Measurements from ENCODE around the gene CHTF8. TPM values are rescaled to one million over a fixed set of nuclear protein-coding genes. Genes with fewer than 3 reads are reported as not detected.

The CHTF8 gene
- total and polyA plus RNA-seq, 2 experiments from 2014 or later, result 56.7 to 69.9 TPM

GRCh38 chr16:69094501-69094900, 37.9 kb downstream of the CHTF8 start:
- Histone ChIP-seq H3K9ac (no peak overlapping the region), H3K4me2 (ENCODE audit: unreplicated experiment) (no peak overlapping the region), H3F3A (ENCODE audit: insufficient read depth) (no peaks in the 10 kb centered on the region), H3K27me3 (replicated peaks; ENCODE audit: insufficient read depth) (no peaks in the 10 kb centered on the region), H3K79me2 (ENCODE audit: insufficient read depth) (no peaks in the 10 kb centered on the region), H3K36me3 (ENCODE audit: low read depth) (no peaks in the 10 kb centered on the region), H3K4me1 (ENCODE audit: insufficient read depth) (no peaks in the 10 kb centered on the region), H3K4me3 (no peak overlapping the region), H2AFZ (no peak overlapping the region), H3K27ac (no peak overlapping the region), H4K20me1 (ENCODE audit: insufficient read depth) (no peaks in the 10 kb centered on the region), H3K9me3 (ENCODE audit: low read depth) (no peaks in the 10 kb centered on the region), H3K9me2 (ENCODE audit: insufficient read depth) (no peaks in the 10 kb centered on the region)
- TF ChIP-seq EZH2phosphoT487 (IDR thresholded peaks at IDR 0.05; ENCODE audit: insufficient read depth, low read depth) (no peak), EZH2 (IDR thresholded peaks at IDR 0.05; ENCODE audit: insufficient read depth, poor library complexity, severe bottlenecking) (no peak)
- 65 to 68% methylated on average over 5 of the region's 5 CpGs for WGBS, 2 experiments (ENCODE audit: low coverage in 1 of 2, low lambda C conversion rate in 2 of 2, missing lambda C conversion rate in 2 of 2)
- in situ Hi-C loops (cut with MboI), result no loop called here
- DNase-seq, result no peak

GRCh38 chr16:69093974-69094373, 38.4 kb downstream of the CHTF8 start:
- WGBS, 2 experiments (ENCODE audit: low coverage in 1 of 2, low lambda C conversion rate in 2 of 2, missing lambda C conversion rate in 2 of 2), result 54 to 59% methylated on average over 3 of the region's 3 CpGs
- Histone ChIP-seq H3K9ac (no peak overlapping the region), H3K36me3 (ENCODE audit: low read depth) (no peaks in the 10 kb centered on the region), H3K9me2 (ENCODE audit: insufficient read depth) (no peaks in the 10 kb centered on the region), H4K20me1 (ENCODE audit: insufficient read depth) (no peaks in the 10 kb centered on the region), H3K27me3 (replicated peaks; ENCODE audit: insufficient read depth) (no peaks in the 10 kb centered on the region), H2AFZ (no peak overlapping the region), H3K4me1 (ENCODE audit: insufficient read depth) (no peaks in the 10 kb centered on the region), H3K4me2 (ENCODE audit: unreplicated experiment) (no peak overlapping the region), H3K27ac (no peak overlapping the region), H3F3A (ENCODE audit: insufficient read depth) (no peaks in the 10 kb centered on the region), H3K79me2 (ENCODE audit: insufficient read depth) (no peaks in the 10 kb centered on the region), H3K4me3 (no peak overlapping the region), H3K9me3 (ENCODE audit: low read depth) (no peaks in the 10 kb centered on the region)
- DNase-seq, result no peak
- no peak for TF ChIP-seq EZH2phosphoT487 (IDR thresholded peaks at IDR 0.05; ENCODE audit: insufficient read depth, low read depth)
- in situ Hi-C loops (cut with MboI), result no loop called here

DNA sequence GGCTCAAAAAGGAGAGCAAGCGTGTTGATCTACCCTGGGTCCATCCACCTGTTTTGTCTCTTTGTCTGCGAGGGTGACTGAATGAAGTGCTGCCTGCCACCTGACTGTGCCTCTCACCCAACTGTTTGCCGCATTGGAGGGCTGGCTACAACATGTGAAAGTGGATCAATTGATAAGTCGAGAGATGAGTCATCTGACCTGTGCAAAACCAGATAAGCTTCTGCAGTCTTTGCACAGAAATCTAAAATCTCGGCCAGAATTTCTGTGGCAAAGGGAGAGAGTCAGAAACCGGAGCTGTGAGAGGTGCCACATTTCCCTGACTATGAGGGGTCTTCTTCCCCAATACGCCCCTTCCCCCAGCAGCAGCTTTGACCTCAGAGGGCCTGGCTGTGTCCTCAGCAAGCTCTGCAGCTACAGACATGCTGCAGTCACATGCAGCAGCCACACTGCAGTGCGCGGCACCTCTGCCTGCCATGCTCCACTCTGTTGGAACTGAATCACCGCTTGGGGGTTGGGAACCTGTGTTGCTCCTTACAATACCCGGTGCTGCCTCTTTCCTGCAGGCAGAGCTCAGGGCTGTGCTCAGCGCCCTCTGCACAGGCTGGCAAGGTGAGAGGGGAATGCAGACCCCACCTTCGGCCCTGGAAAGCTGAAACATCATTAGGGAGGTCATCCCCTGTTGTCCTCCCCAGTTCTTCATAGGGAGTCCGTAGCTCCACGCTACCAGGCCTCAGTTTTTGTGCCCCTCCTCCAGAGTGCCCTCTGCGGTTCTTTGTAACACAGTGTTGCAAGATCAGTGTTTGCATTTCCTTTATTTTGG, 43.1 kb downstream of the CHTF8 start:
- 50 to 61% methylated on average over 16 of the region's 16 CpGs for WGBS, 2 experiments (ENCODE audit: low coverage in 1 of 2, low lambda C conversion rate in 2 of 2, missing lambda C conversion rate in 2 of 2)
- Histone ChIP-seq H3K9me2 (ENCODE audit: insufficient read depth) (no peaks in the 10 kb centered on the region), H3K9me3 (ENCODE audit: low read depth) (no peaks in the 10 kb centered on the region), H3K79me2 (ENCODE audit: insufficient read depth) (no peaks in the 10 kb centered on the region), H3K36me3 (ENCODE audit: low read depth) (no peaks in the 10 kb centered on the region), H3K27me3 (replicated peaks; ENCODE audit: insufficient read depth) (no peaks in the 10 kb centered on the region), H3F3A (ENCODE audit: insufficient read depth) (no peaks in the 10 kb centered on the region), H4K20me1 (ENCODE audit: insufficient read depth) (no peaks in the 10 kb centered on the region), H3K4me1 (ENCODE audit: insufficient read depth) (peaks cover 7% of the 10 kb centered on the region), H3K27ac (no peak overlapping the region), H3K4me3 (no peak overlapping the region), H2AFZ (no peak overlapping the region), H3K4me2 (ENCODE audit: unreplicated experiment) (no peak overlapping the region), H3K9ac (no peak overlapping the region)
- DNase-seq, result no peak
- in situ Hi-C loops (cut with MboI), result no loop called here
- no peak for TF ChIP-seq EZH2phosphoT487 (IDR thresholded peaks at IDR 0.05; ENCODE audit: insufficient read depth, low read depth)
- no peak for TF ChIP-seq EZH2 (IDR thresholded peaks at IDR 0.05; ENCODE audit: insufficient read depth, poor library complexity, severe bottlenecking)

DNA sequence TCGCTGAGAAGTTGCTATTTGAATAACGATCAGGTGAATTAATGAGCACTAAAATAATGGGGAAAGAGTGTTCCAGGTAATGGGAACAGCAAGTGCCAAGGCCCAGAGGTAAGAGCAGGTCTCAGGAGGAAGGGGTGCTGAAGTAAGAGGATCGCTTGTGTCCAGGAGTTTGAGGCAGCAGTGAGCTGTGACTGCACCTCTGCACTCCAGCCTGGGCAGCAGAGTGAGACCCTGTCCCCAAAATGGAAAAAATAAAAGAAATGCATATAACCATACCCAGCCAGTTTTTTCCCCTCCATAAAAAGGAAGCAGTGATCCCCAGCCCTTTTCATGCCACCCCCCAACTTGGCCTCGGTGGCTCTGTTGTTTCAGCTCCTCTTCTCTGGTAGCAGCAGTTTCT, 43.7 kb downstream of the CHTF8 start:
- 76 to 77% methylated on average over 4 of the region's 4 CpGs for WGBS, 2 experiments (ENCODE audit: low coverage in 1 of 2, low lambda C conversion rate in 2 of 2, missing lambda C conversion rate in 2 of 2)
- H3F3A ChIP-seq (ENCODE audit: insufficient read depth), result no peaks in the 10 kb centered on the region
- in situ Hi-C loops (cut with MboI), result no loop called here

More for the DNA sequence above, 43.7 kb downstream of the CHTF8 start:
- Histone ChIP-seq H3K4me3 (no peak overlapping the region), H3K27me3 (replicated peaks; ENCODE audit: insufficient read depth) (no peaks in the 10 kb centered on the region), H3K4me1 (ENCODE audit: insufficient read depth) (peaks cover 13% of the 10 kb centered on the region), H3K9me2 (ENCODE audit: insufficient read depth) (no peaks in the 10 kb centered on the region), H3K79me2 (ENCODE audit: insufficient read depth) (no peaks in the 10 kb centered on the region), H3K36me3 (ENCODE audit: low read depth) (no peaks in the 10 kb centered on the region), H3K4me2 (ENCODE audit: unreplicated experiment) (no peak overlapping the region), H4K20me1 (ENCODE audit: insufficient read depth) (no peaks in the 10 kb centered on the region), H2AFZ (no peak overlapping the region), H3K9me3 (ENCODE audit: low read depth) (no peaks in the 10 kb centered on the region), H3K27ac (no peak overlapping the region), H3K9ac (no peak overlapping the region)
- TF ChIP-seq EZH2 (IDR thresholded peaks at IDR 0.05; ENCODE audit: insufficient read depth, poor library complexity, severe bottlenecking), result no peak
- no peak for TF ChIP-seq EZH2phosphoT487 (IDR thresholded peaks at IDR 0.05; ENCODE audit: insufficient read depth, low read depth)
- DNase-seq, result no peak
